ENCODE results near the gene NEIL3. TPM values are rescaled to one million over a fixed set of nuclear protein-coding genes. Genes with fewer than 3 reads are reported as not detected.

The NEIL3 gene
- total and polyA plus RNA-seq, 9 of the 15 experiments (the other 6 are each of a cell fraction or from before 2014, with no cell fraction given), result 2.7 to 23.3 (median 12.9) TPM

DNA sequence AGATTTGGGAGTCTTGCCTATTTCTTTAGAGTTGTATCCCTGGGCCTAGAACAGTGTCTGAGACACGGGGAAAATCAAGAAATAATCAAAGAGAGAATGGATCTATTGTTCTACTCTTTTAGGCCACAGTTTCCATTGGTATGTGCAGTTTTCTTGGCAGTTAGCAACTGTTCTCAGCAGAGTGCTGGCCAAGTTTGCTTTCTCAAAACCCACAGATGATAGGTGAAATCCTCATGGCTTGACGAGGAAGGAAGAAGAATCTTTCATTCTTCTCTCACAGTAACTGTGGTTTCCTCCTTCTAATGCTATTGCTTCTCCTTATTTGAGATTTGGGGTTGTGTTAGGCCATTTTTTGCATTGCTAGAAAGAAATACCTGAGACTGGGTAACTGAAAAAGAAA is 90.4 kb downstream of the NEIL3 start:
- no peaks in the 10 kb centered on the region for H3K9me1 ChIP-seq (ENCODE audit: control insufficient read depth, insufficient read depth, low read length)
- no peak overlapping the region for H2AFZ ChIP-seq (ENCODE audit: low read depth, low read length)
- WGBS (ENCODE audit: insufficient coverage, low coverage, missing lambda C conversion rate), result 0% methylated on average over 2 of the region's 2 CpGs
- DNase-seq (ENCODE audit: extremely low read depth in 1 of 4, low spot score in 3 of 4) (no peak), FAIRE-seq (no peak), ATAC-seq (no peak)
- H3K27ac ChIP-seq (ENCODE audit: extremely low read depth, low read depth, low read length), result no peak overlapping the region
- no peak overlapping the region for H3K9ac ChIP-seq (ENCODE audit: insufficient read depth in 1 of 2, low read depth in 2 of 2, low read length in 2 of 2)
- H3K4me1 ChIP-seq (replicated peaks in 1 of 2; ENCODE audit: control insufficient read depth in 2 of 2, insufficient read depth in 2 of 2, low read length in 2 of 2), result no peaks in the 10 kb centered on the region
- H3K79me2 ChIP-seq (ENCODE audit: control insufficient read depth, insufficient read depth, low read length), result no peaks in the 10 kb centered on the region
- no peaks in the 10 kb centered on the region for H3K9me3 ChIP-seq (replicated peaks; ENCODE audit: control insufficient read depth, insufficient read depth, low read depth, low read length)
- no TSS peak for BruUV-seq (replicated peaks)
- H3K36me3 ChIP-seq (ENCODE audit: control insufficient read depth, insufficient read depth, low read length), result no peaks in the 10 kb centered on the region
- peaks cover 5 to 6% of the 10 kb centered on the region in 2 experiments; a peak in 1 of 5 replicates for H3K27me3 ChIP-seq (ENCODE audit: control insufficient read depth in 2 of 2, insufficient read depth in 2 of 2, low read length in 2 of 2)
- H4K20me1 ChIP-seq (replicated peaks; ENCODE audit: control insufficient read depth, insufficient read depth, low read length), result no peaks in the 10 kb centered on the region
- ChIA-PET POLR2A (no interaction called here), CTCF (ENCODE audit: low intra/inter-chr PET ratio) (no interaction called here)
- no peak overlapping the region for H3K4me2 ChIP-seq (ENCODE audit: insufficient read depth, low read length)
- in situ Hi-C loops (cut with MboI), result no loop called here
- no peak overlapping the region for H3K4me3 ChIP-seq
- TF ChIP-seq, protein P1, sequence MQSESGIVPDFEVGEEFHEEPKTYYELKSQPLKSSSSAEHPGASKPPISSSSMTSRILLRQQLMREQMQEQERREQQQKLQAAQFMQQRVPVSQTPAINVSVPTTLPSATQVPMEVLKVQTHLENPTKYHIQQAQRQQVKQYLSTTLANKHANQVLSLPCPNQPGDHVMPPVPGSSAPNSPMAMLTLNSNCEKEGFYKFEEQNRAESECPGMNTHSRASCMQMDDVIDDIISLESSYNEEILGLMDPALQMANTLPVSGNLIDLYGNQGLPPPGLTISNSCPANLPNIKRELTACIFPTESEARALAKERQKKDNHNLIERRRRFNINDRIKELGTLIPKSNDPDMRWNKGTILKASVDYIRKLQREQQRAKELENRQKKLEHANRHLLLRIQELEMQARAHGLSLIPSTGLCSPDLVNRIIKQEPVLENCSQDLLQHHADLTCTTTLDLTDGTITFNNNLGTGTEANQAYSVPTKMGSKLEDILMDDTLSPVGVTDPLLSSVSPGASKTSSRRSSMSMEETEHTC (IDR thresholded peaks at IDR 0.05), result no peak
- TF ChIP-seq ZNF217 (CRISPR knock-in tag; IDR thresholded peaks at IDR 0.05), result no peak
- TF ChIP-seq FIP1L1 (IDR thresholded peaks at IDR 0.05; ENCODE audit: low read depth, low read length, poor library complexity, severe bottlenecking), result no peak
- no peak for TF ChIP-seq SMAD1 (IDR thresholded peaks at IDR 0.05; ENCODE audit: low read depth, low read length, partially characterized antibody)
- no peak for TF ChIP-seq HMG20B (CRISPR knock-in tag; IDR thresholded peaks at IDR 0.05)
- TF ChIP-seq ZNF707 (CRISPR knock-in tag; conservative IDR thresholded peaks at IDR 0.05), result no peak
- TF ChIP-seq TARDBP (IDR thresholded peaks at IDR 0.05), result no peak
- TF ChIP-seq ZNF408 (CRISPR knock-in tag; IDR thresholded peaks at IDR 0.05; ENCODE audit: low read depth), result no peak
- no peak for TF ChIP-seq SNRNP70 (optimal IDR thresholded peaks at IDR 0.05; ENCODE audit: low read depth, low read length)
- TF ChIP-seq TCF7 (IDR thresholded peaks at IDR 0.05; ENCODE audit: borderline replicate concordance), result no peak
- TF ChIP-seq, protein P2, sequence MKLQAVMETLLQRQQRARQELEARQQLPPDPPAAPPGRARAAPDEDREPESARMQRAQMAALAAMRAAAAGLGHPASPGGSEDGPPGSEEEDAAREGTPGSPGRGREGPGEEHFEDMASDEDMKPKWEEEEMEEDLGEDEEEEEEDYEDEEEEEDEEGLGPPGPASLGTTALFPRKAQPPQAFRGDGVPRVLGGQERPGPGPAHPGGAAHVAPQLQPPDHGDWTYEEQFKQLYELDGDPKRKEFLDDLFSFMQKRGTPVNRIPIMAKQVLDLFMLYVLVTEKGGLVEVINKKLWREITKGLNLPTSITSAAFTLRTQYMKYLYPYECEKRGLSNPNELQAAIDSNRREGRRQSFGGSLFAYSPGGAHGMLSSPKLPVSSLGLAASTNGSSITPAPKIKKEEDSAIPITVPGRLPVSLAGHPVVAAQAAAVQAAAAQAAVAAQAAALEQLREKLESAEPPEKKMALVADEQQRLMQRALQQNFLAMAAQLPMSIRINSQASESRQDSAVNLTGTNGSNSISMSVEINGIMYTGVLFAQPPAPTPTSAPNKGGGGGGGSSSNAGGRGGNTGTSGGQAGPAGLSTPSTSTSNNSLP (IDR thresholded peaks at IDR 0.05; ENCODE audit: borderline replicate concordance, low read depth, low read length), result no peak
- no peak for TF ChIP-seq BRD4 (IDR thresholded peaks at IDR 0.05)
- no peak for TF ChIP-seq POLR2AphosphoS5 (IDR thresholded peaks at IDR 0.05; ENCODE audit: control insufficient read depth, insufficient read depth, low read depth, low read length)
- no peak for TF ChIP-seq RBBP5 (IDR thresholded peaks at IDR 0.05; ENCODE audit: borderline replicate concordance, insufficient read depth, low read length, poor library complexity, severe bottlenecking)
- no peak for TF ChIP-seq MBD2 (IDR thresholded peaks at IDR 0.05; ENCODE audit: borderline replicate concordance, low read depth)
- no peak for TF ChIP-seq POLR2H (tag; IDR thresholded peaks at IDR 0.05; ENCODE audit: low read depth)
- intact Hi-C loops (cut with micrococcal nuclease), result no loop called here
